GM18870 (cell line): Measurements from ENCODE around the gene PAX5.

ENCODE experiments used
- ATAC-seq: cut with Tn5 transposase; IDR thresholded peaks from one replicate; pipeline ENCODE4 v1.9.1; 2021; ENCODE audit warnings: moderate library complexity; ENCODE audit not compliant: unreplicated experiment

The PAX5 gene

GRCh38 chr9:36839131-36839885 is 194.8 kb downstream of the PAX5 start:
- no peak for ATAC-seq

GRCh38 chr9:36837431-36838405 is 196.3 kb downstream of the PAX5 start:
- ATAC-seq: no peak

GRCh38 chr9:36836486-36836885 is 197.6 kb downstream of the PAX5 start:
- ATAC-seq: no peak

GRCh38 chr9:36835271-36835996 is 198.6 kb downstream of the PAX5 start:
- ATAC-seq: no peak

- no peak for ATAC-seq
These were observed 199.3 kb downstream of the PAX5 start for GRCh38 chr9:36834736-36835135.

- ATAC-seq: no peak
These were observed 200.1 kb downstream of the PAX5 start for GRCh38 chr9:36833954-36834353.

- no peak for ATAC-seq
These were observed 201.8 kb downstream of the PAX5 start for GRCh38 chr9:36832164-36832795.

- ATAC-seq: no peak
These were observed 202.5 kb downstream of the PAX5 start for GRCh38 chr9:36831381-36832161.

- no peak for ATAC-seq
These were observed 205.5 kb downstream of the PAX5 start for GRCh38 chr9:36828611-36829013.

GRCh38 chr9:36827593-36827992 is 206.5 kb downstream of the PAX5 start:
- no peak for ATAC-seq

- ATAC-seq: no peak
These were observed 207.5 kb downstream of the PAX5 start for GRCh38 chr9:36826581-36826980.

- ATAC-seq: no peak
These were observed 208.9 kb downstream of the PAX5 start for GRCh38 chr9:36825179-36825578.

GRCh38 chr9:36823934-36824333 is 210.1 kb downstream of the PAX5 start:
- ATAC-seq: no peak

- ATAC-seq: no peak
These were observed 210.6 kb downstream of the PAX5 start for GRCh38 chr9:36823466-36823865.

GRCh38 chr9:36822201-36822600 is 211.9 kb downstream of the PAX5 start:
- no peak for ATAC-seq

- ATAC-seq: no peak
These were observed 213.6 kb downstream of the PAX5 start for GRCh38 chr9:36820392-36820861.

- no peak for ATAC-seq
These were observed 214.8 kb downstream of the PAX5 start for GRCh38 chr9:36818965-36819870.

GRCh38 chr9:36818242-36818938 is 215.7 kb downstream of the PAX5 start:
- ATAC-seq: no peak
